Hematopoietic multipotent progenitor cell treated with erythropoietin and hydrocortisone succinate and interleukin-3 and kit ligand, for 17 days (in vitro differentiated cells): ENCODE results near the gene ZDHHC14.

Experiments
- DNase-seq: peaks from one replicate; pipeline ENCODE4 v3.0.0-alpha.2; 2015; ENCODE audit warnings: low spot score

Gene ZDHHC14

GRCh38 chr6:157645201-157645795 lies 264.3 kb downstream of the ZDHHC14 start:
- DNase-seq, result no peak

DNA sequence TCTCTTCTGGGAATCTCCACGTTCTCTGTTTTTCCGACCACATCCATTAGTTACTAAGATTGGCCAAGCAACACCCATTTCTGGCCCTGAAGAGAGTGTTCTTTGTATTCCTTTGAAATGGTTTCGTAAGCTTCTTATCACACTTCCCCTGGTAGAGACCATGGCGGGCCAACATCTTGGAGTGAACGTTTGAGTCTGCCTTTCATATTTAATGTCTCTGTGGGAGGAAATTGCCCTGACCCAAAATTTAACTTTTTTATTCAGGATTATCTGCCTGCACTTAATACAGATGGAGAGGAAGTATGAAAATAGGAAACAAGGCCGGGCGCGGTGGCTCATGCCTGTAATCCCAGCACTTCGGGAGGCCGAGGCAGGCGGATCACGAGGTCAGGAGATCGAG lies 265.0 kb downstream of the ZDHHC14 start:
- DNase-seq, result no peak

DNA sequence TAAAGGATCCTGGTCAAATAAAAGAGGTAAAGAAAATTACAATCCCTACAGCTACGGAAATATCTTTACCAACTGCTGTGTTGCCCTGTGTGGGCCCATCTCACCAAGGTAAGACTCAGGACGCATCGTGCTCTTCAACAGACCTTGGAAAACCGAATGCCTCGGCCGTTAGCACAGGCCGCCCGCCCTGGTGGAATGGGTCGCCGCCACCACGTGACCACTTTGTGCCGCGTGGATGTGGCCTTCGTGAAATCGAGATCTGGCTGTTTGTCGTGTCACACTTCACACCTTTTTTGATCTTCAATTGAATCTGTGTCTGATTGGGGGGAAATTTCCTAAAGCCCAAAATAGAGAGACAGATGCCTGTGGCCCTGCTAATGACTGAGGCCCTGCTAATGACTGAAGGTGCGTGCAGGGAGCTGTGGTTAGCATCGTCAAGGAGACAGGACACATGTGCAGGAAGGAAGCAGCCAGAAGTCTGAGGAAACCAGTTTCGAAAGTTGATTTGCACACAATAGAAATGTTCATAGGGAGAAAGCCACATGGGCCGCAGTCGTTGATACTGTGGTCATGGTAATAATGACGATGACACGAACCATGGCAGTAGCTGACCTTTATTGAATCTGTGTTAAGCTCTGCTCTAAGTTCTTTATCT lies 266.4 kb downstream of the ZDHHC14 start:
- DNase-seq, result no peak

GRCh38 chr6:157648561-157648960 lies 267.6 kb downstream of the ZDHHC14 start:
- DNase-seq, result no peak

DNA sequence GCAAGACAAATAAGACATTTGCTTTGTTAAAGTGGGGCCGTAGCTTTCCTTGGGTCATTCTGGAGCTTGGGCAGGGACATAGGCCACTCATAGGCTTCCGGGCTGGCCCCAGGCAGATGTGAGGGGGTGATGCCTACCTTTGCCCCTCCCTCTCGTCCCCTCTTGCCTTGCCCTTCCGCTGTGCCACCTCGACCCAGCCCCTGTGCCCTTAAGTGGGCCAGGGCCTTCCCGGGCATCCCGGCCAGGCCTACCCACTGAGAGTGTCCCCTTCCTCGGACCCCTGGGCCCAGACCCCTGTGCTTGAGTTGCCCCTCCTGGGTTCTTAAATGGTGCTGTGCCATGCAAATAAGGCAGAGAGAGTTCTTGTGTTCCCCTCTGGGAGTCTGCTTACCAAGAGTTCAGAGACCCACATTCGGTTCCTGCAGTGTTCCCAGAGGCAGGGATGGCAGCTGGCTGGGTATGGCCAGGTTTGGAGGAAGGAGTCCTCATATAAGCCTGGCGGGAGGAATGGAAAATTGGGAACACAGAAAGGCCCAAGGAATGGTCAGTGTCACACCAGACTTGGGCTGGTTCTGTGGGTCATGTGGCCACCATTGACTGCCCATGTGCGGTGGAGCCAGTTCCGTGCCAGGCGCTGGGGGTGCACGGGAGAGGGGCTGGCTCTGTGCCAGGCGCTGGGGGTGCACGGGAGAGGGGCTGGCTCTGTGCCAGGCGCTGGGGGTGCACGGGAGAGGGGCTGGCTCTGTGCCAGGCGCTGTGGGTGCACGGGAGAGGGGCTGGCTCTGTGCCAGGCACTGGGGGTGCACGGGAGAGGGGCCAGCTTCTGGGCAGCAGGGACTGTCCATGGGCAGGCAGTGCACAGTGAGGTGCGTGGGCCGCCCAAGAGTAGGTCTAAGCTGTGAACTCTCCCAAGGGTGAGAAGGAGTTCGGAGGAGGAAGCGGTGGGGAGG lies 268.6 kb downstream of the ZDHHC14 start:
- DNase-seq, result no peak

GRCh38 chr6:157650261-157650640 lies 269.3 kb downstream of the ZDHHC14 start:
- DNase-seq, result no peak

GRCh38 chr6:157650801-157651200 lies 269.8 kb downstream of the ZDHHC14 start:
- no peak for DNase-seq

DNA sequence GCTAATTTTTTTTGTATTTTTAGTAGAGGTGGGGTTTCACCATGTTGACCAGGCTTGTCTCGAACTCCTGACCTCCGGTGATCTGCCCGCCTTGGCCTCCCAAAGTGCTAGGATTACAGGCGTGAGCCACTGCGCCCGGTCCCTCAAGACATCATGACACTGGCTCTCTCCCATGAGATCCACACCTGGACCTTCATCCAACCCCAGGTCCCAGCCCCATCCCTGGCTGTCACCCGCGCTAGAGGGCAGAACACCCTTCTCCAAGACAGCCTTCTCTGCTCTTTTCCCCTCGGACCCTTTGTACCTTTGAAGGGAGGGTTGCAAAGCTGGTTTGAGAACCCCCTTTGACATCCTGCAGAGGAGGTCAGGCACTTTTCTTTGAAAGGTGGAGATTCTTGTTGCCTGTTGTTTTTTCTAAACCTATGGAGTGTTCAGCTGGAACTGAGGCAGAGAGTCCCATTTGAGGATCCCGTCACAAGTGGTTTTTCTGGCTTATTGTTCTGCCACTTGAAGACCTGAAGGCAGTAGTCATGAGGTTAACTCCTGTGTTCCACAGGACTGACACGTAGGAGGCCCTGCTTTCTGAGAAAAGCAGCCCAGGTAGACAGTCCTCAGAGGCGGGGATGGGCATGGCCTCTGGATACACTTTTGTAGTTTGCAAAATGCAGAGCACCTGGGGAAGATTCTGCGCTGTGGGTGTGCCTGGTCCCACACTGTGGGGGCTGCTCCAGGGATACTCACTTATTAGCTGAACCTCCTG lies 270.9 kb downstream of the ZDHHC14 start:
- DNase-seq, result no peak

- no peak for DNase-seq
These were observed 271.8 kb downstream of the ZDHHC14 start for GRCh38 chr6:157652601-157653363.

- DNase-seq, result no peak
These were observed 272.5 kb downstream of the ZDHHC14 start for GRCh38 chr6:157653521-157653920.

DNA sequence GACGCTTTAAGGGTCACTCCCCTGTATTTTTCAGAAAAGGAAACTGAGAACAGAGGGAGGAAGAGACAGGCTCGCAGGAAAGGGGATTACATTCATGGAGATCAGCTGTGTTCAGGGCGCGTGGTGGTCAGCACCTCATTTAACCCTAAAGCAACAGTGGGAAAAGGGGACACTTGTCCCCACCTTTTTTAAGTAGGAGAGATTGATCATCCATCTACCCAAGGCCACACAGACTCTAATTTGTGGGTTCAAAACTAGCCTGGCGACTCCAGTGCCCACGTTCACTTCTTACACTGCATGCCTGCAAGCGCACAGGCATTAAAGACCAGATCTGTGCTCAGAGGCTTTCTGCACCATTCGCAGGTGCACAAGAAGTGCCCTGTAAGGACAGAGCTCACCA lies 274.1 kb downstream of the ZDHHC14 start:
- DNase-seq, result no peak

- no peak for DNase-seq
These were observed 275.5 kb downstream of the ZDHHC14 start for GRCh38 chr6:157656437-157656997.

DNA sequence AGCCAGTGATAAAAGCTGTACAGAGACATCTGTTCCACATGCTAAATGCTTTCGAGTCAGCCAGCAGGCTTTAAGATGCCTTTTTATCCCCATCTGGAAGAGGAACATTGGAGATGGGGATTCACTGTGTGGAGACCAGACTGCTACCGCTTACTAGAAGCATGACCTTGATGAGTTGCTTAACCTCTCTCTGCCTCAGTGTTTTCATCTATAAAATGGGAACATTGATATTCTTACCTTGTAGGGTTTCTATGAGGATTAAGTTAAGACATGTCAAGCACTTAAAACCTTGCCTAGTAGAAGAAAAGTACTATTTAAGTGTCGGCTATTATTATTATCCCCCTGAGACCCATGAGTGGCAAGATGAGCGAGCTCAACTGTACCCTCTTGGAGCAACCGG lies 276.8 kb downstream of the ZDHHC14 start:
- DNase-seq, result no peak

- DNase-seq, result no peak
These were observed 277.3 kb downstream of the ZDHHC14 start for GRCh38 chr6:157658301-157658700.

DNA sequence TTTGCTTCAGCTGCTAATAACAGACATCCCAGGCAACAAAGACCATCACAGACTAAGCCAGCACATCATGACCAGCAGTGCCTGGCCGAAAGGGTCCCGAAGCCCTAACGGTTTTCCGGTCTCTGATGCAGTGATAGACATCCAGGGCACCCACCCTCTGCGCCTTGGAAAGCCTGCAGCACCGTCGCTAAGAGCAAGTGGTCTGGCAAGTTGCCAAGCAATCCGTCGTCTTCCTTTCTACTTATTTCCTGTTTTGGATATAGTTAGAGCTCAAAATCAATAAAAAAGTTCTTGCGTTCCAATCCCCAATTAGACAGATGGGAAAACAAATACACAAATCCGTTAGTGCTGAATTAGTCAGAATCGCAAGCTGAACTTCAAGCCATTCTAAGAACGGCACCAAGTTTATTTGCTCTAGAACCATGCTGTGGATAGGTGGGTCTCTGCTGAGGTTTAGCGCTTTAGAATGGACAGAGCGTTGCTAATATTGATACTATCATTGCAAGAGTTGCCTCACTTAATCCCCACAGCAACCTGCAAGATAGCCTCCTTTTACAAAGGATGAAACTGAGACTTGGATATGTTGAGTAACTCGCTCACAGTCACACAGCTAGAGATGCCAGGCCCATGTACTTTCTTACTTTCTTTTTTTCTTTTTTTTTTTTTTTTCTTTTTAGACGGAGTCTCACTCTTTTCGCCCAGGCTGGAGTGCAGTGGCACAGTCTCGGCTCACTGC lies 278.7 kb downstream of the ZDHHC14 start:
- no peak for DNase-seq

DNA sequence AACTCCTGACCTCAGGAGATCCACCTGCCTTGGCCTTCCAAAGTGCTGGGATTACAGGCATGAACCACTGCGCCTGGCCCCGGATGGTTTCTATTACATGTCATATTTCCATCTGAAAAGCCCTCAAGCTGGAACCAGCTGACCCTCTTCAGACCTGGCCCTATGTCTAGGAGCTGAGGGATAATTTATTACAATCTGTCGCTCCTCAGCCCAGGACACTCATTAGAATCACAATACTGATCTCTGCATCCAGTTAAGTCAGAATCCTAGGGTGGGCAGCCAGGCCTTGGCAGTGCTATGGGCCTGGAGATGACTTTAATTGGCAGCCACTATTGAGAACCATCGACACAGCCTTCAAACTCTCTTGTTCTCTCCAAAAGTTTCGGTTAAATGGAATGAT lies 279.4 kb downstream of the ZDHHC14 start:
- no peak for DNase-seq

DNA sequence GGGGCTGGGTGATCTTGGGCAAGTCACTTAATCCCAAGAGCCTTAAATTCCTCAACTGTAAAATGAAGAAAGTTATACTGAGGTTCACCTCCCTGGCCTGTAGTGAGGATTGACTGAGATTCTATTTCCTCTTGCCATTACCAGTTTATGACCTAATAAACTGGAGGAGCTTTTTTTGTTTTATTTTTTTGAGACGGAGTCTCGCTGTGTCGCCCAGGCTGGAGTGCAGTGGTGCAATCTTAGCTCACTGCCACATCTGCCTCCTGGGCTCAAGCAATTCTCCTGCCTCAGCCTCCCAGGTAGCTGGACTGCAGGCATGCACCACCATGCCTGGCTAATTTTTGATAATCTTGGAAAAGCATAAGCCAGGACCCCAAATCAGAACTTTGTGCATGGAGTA lies 280.7 kb downstream of the ZDHHC14 start:
- no peak for DNase-seq

- DNase-seq, result no peak
These were observed 282.3 kb downstream of the ZDHHC14 start for GRCh38 chr6:157663261-157663660.

DNA sequence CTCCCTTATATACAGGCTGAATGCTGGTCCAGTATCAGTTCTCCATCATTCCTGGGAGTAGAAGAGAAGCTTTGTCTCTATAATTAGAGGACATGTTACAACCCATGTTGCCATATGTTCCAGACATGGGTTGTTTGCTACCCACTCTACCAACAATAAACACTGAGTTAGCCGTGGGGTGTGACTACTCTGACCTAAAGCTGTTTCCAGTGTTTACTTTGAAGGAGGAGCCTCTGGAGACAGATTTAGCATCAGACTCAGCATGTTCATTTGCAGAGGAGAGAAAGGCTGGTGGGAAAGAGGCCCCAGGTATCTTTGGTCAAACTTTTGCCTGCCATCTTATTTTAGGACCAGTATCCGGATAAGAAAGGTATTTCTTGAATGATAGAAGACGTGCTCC lies 284.2 kb downstream of the ZDHHC14 start:
- no peak for DNase-seq

GRCh38 chr6:157666729-157667128 lies 285.7 kb downstream of the ZDHHC14 start:
- no peak for DNase-seq
